A549 (cell line): ENCODE results near the gene LY86. TPM values are rescaled to one million over a fixed set of nuclear protein-coding genes. Genes with fewer than 3 reads are reported as not detected.

Experiments
- ATAC-seq, 2 experiments: fragments of 200-7000 bp in 1 of 2; fragments of >200 bp in 1 of 2; cut with Nextera tagmentation in 1 of 2; cut with Tn5 transposase in 1 of 2; 3 replicates each; pipeline versions ENCODE4 v1.8.0 to v1.9.1; 2018 to 2020; ENCODE audit warnings: mild to moderate bottlenecking in 1 of 2, moderate library complexity in 1 of 2
- CTCF ChIA-PET: fragments of 300-600 bp; sonication (Branson Sonifier 250); formaldehyde crosslinking; extraction: SDS; loops from one replicate; lab custom pipeline; 2021; ENCODE audit warnings: antibody characterized with exemption, inconsistent platforms; lab: Yijun Ruan, JAX
- POLR2A ChIA-PET: fragments of 350-600 bp; formaldehyde crosslinking; extraction: SDS; loops from one replicate; lab custom pipeline; 2021; ENCODE audit warnings: antibody characterized with exemption, inconsistent platforms; lab: Yijun Ruan, JAX
- DNase-seq, 2 experiments: peaks; one replicate each; pipeline versions ENCODE4 v3.0.0 to v3.0.0-alpha.2; 2011 to 2016; ENCODE audit warnings: low read depth in 1 of 2, low spot score in 1 of 2
- FAIRE-seq: peaks from 2 replicates; lab custom pipeline; 2011; peaks lifted over from hg19 to GRCh38; lab: Jason Lieb, UNC
- H3K27ac ChIP-seq, 2 experiments: fragments of >200 bp; sonication (Bioruptor Twin); formaldehyde crosslinking; 3 replicates each; pipeline ENCODE4 v1.5.1; 2016 to 2017
- H3K4me1 ChIP-seq: fragments of >200 bp; sonication (Bioruptor Twin); formaldehyde crosslinking; 3 replicates; pipeline ENCODE4 v1.6.1; 2016
- H3K4me2 ChIP-seq: fragments of >200 bp; sonication (Bioruptor Twin); formaldehyde crosslinking; 3 replicates; pipeline ENCODE4 v1.6.1; 2016
- H3K4me3 ChIP-seq: fragments of >200 bp; sonication (Bioruptor Twin); formaldehyde crosslinking; 3 replicates; pipeline ENCODE4 v1.5.1; 2016
- H3K9me3 ChIP-seq: fragments of >200 bp; sonication (Bioruptor Twin); formaldehyde crosslinking; 3 replicates; pipeline ENCODE4 v1.6.1; 2016
- BCL3 ChIP-seq: fragments of >200 bp; sonication (Bioruptor Twin); formaldehyde crosslinking; IDR thresholded peaks from 3 replicates; pipeline ENCODE4 v1.6.1; 2016
- CBX2 ChIP-seq: fragments of 200-600 bp; sonication (generic); IDR thresholded peaks from 2 replicates; pipeline ENCODE4 v1.6.1; 2016; ENCODE audit warnings: low read depth, mild to moderate bottlenecking, borderline replicate concordance
- CBX8 ChIP-seq: fragments of 200-600 bp; sonication (generic); IDR thresholded peaks from 2 replicates; pipeline ENCODE4 v1.6.1; 2016
- CHD2 ChIP-seq: fragments of 150-350 bp; IDR thresholded peaks from 2 replicates; pipeline ENCODE4 v1.6.1; 2014; ENCODE audit warnings: low read length; ENCODE audit not compliant: partially characterized antibody
- E2F6 ChIP-seq: IDR thresholded peaks from 2 replicates; pipeline ENCODE4 v1.6.1; 2012; ENCODE audit warnings: low read depth, borderline replicate concordance
- EHF ChIP-seq: fragments of 250-450 bp; sonication (Bioruptor Pico); IDR thresholded peaks from 2 replicates; pipeline ENCODE4 v1.5.0; 2020; ENCODE audit warnings: mild to moderate bottlenecking
- ELK1 ChIP-seq: fragments of 150-350 bp; IDR thresholded peaks from 2 replicates; pipeline ENCODE4 v1.6.1; 2014; ENCODE audit warnings: low read depth, mild to moderate bottlenecking, low read length
- EP300 ChIP-seq, 2 experiments: fragments of >200 bp; sonication (Bioruptor Twin); formaldehyde crosslinking; IDR thresholded peaks; 2 replicates in 1 of 2; 3 replicates in 1 of 2; pipeline ENCODE4 v1.6.1; 2016 to 2017
- HMGXB4 ChIP-seq: fragments of 250-450 bp; sonication (Bioruptor Pico); IDR thresholded peaks from 2 replicates; pipeline ENCODE4 v1.5.0; 2021; ENCODE audit warnings: mild to moderate bottlenecking, moderate library complexity, borderline replicate concordance
- HOXA7 ChIP-seq: fragments of 250-450 bp; sonication (Bioruptor Pico); IDR thresholded peaks from 2 replicates; pipeline ENCODE4 v1.5.0; 2020; ENCODE audit warnings: mild to moderate bottlenecking, moderate library complexity
- JUN ChIP-seq, 2 experiments: fragments of >200 bp; sonication (Bioruptor Twin); formaldehyde crosslinking; IDR thresholded peaks; 2 replicates in 1 of 2; 3 replicates in 1 of 2; pipeline ENCODE4 v1.6.1; 2016 to 2017
- MAX ChIP-seq: IDR thresholded peaks from 2 replicates; pipeline ENCODE4 v1.6.1; 2012
- NR3C1 ChIP-seq: fragments of >200 bp; sonication (Bioruptor Twin); formaldehyde crosslinking; IDR thresholded peaks from 3 replicates; pipeline ENCODE4 v1.6.1; 2017
- REST ChIP-seq: fragments of 200-600 bp; sonication (generic); IDR thresholded peaks from 2 replicates; pipeline ENCODE4 v1.6.1; 2016; ENCODE audit warnings: antibody characterized with exemption, mild to moderate bottlenecking, moderate library complexity
- RNF2 ChIP-seq: fragments of 200-600 bp; sonication (generic); IDR thresholded peaks from 2 replicates; pipeline ENCODE4 v1.6.1; 2016; ENCODE audit warnings: low read depth, mild to moderate bottlenecking, antibody characterized with exemption, moderate library complexity, borderline replicate concordance
- SREBF2 ChIP-seq: fragments of 450-650 bp; IDR thresholded peaks from 2 replicates; pipeline ENCODE4 v1.6.1; 2014; ENCODE audit warnings: mild to moderate bottlenecking, moderate library complexity
- TFCP2L1 ChIP-seq: fragments of 250-450 bp; sonication (Bioruptor Pico); IDR thresholded peaks from 2 replicates; pipeline ENCODE4 v1.5.0; 2021; ENCODE audit warnings: mild to moderate bottlenecking
- ZFP36 ChIP-seq: fragments of 450-650 bp; IDR thresholded peaks from 2 replicates; pipeline ENCODE4 v1.6.1; 2014; ENCODE audit warnings: borderline replicate concordance; ENCODE audit not compliant: partially characterized antibody
- ZNF302 ChIP-seq: fragments of 250-450 bp; sonication (Bioruptor Pico); IDR thresholded peaks from 2 replicates; pipeline ENCODE4 v1.9.0; 2021; ENCODE audit warnings: inconsistent platforms, mild to moderate bottlenecking, moderate library complexity
- WGBS: methylation state at CpG from one replicate; pipeline ENCODE4 v1.1.6; 2017; ENCODE audit errors: missing lambda C conversion rate; 5-methylcytosine and 5-hydroxymethylcytosine counted together
- polyA plus RNA-seq, 4 experiments: library from polyadenylated mRNA; depleted of rRNA in 3 of 4; stranded (reverse); fragments of >200 nt; fragmentation: RNase III in 1 of 4; extraction: RNeasy Plus Mini Kit Qiagen cat#74134 plus additional on column Dnase treatment in 1 of 4; gene quantifications; 2 replicates in 3 of 4; 3 replicates in 1 of 4; pipeline ENCODE4 v1.2.3, GENCODE V29; 2011 to 2017

The LY86 gene
- polyA plus RNA-seq, 2 of the 4 experiments (the other 2 are of a cell fraction) = not detected

GRCh38 chr6:6593867-6594468 lies 5.4 kb downstream of the LY86 start:
- H3K9me3 ChIP-seq = no peaks in the 10 kb centered on the region
- no peak for DNase-seq
- H3K4me2 ChIP-seq = no peak overlapping the region
- no peak overlapping the region for H3K27ac ChIP-seq
- TF ChIP-seq HOXA7 = no peak
- TF ChIP-seq TFCP2L1 (CRISPR knock-in tag) = no peak
- TF ChIP-seq BCL3 = no peak
- no peak for TF ChIP-seq RNF2
- TF ChIP-seq NR3C1 = no peak
- TF ChIP-seq HMGXB4 (CRISPR knock-in tag) = no peak
- TF ChIP-seq REST = no peak
- no peak for TF ChIP-seq JUN (IDR thresholded peaks at IDR 0.05)
- TF ChIP-seq EP300 (IDR thresholded peaks at IDR 0.05) = no peak
- TF ChIP-seq ZFP36 = no peak
- TF ChIP-seq ZNF302 (CRISPR knock-in tag) = no peak
- TF ChIP-seq CBX8 = no peak
- TF ChIP-seq CHD2 = no peak
- TF ChIP-seq EHF (CRISPR knock-in tag) = no peak
- TF ChIP-seq SREBF2 = no peak
- TF ChIP-seq ELK1 = no peak
- no peak for TF ChIP-seq MAX
- TF ChIP-seq CBX2 = no peak
- TF ChIP-seq E2F6 = no peak
- TF ChIP-seq, all 56 proteins: peak for 0
- Histone ChIP-seq H3K4me3 (no peak overlapping the region), H3K4me1 (no peaks in the 10 kb centered on the region)
- ChIA-PET POLR2A (no interaction called here), CTCF (no interaction called here)
- ATAC-seq (no peak), FAIRE-seq (no peak)
- 27% methylated on average over 5 of the region's 5 CpGs for WGBS
